ENCODE results near the gene CLK2. TPM values are rescaled to one million over a fixed set of nuclear protein-coding genes. Genes with fewer than 3 reads are reported as not detected.
A peak's percentile ranks its signal among the peaks of the same experiment; 100 is the strongest.

CLK2 gene
- total and polyA plus RNA-seq, 2 donors (not counting 1 experiment from before 2014, with no cell fraction given): 26.8 to 34.0 TPM

DNA sequence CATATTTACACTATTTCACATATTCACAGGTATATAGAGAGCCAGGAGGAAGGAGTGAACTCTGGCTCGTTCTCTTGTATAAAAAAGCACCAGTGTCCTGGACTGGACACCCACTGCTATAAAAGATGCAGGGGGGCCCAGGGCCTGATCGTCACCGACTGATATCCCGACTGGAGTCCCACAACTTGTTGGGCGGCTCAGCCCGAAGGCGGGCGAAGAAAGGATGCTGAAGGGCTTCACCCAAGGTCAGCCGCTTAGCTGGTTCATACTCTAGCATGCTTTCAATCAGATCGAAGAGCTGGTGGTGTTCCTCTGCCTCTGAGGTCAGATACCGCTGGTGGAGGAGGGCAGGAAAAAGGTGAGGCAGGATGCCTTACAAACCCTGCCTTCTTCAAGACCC, 10.2 kb downstream of the CLK2 start:
- Histone ChIP-seq H2AFZ (ENCODE audit: low read length) (no peak overlapping the region), H3K36me3 (ENCODE audit: control insufficient read depth, insufficient read depth, low read length) (peaks cover 20% of the 10 kb centered on the region), H3K9me3 (ENCODE audit: control insufficient read depth, insufficient read depth, low read depth, low read length) (no peaks in the 10 kb centered on the region), H4K20me1 (ENCODE audit: control insufficient read depth, extremely low read depth, insufficient read depth, low read length) (no peaks in the 10 kb centered on the region), H3K27me3 (ENCODE audit: control insufficient read depth, insufficient read depth, low read length) (no peaks in the 10 kb centered on the region), H3K4me2 (ENCODE audit: extremely low read depth, insufficient read depth, low read length) (no peak overlapping the region), H3K4me1 (ENCODE audit: control insufficient read depth, extremely low read depth, insufficient read depth, low read length) (peaks cover 2% of the 10 kb centered on the region), H3K9ac (ENCODE audit: insufficient read depth, low read length) (no peak overlapping the region), H3K4me3 (replicated peaks in 1 of 4; ENCODE audit: control extremely low read depth in 1 of 4, insufficient read depth in 1 of 4, low read depth in 3 of 4, low read length in 4 of 4) (no peak overlapping the region), H3K27ac (ENCODE audit: insufficient read depth, low read length) (no peak overlapping the region), H3K79me2 (ENCODE audit: control insufficient read depth, insufficient read depth, low read length) (peaks cover 18% of the 10 kb centered on the region)
- no peak for DNase-seq (ENCODE audit: low read depth in 2 of 2)
- TF ChIP-seq EZH2 (IDR thresholded peaks at IDR 0.05; ENCODE audit: low read length, missing control alignments): no peak
- TF ChIP-seq, protein P1, sequence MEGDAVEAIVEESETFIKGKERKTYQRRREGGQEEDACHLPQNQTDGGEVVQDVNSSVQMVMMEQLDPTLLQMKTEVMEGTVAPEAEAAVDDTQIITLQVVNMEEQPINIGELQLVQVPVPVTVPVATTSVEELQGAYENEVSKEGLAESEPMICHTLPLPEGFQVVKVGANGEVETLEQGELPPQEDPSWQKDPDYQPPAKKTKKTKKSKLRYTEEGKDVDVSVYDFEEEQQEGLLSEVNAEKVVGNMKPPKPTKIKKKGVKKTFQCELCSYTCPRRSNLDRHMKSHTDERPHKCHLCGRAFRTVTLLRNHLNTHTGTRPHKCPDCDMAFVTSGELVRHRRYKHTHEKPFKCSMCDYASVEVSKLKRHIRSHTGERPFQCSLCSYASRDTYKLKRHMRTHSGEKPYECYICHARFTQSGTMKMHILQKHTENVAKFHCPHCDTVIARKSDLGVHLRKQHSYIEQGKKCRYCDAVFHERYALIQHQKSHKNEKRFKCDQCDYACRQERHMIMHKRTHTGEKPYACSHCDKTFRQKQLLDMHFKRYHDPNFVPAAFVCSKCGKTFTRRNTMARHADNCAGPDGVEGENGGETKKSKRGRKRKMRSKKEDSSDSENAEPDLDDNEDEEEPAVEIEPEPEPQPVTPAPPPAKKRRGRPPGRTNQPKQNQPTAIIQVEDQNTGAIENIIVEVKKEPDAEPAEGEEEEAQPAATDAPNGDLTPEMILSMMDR (conservative IDR thresholded peaks at IDR 0.05 in 1 of 2, IDR thresholded peaks at IDR 0.05 in 1 of 2; ENCODE audit: low read depth in 1 of 2, low read length in 2 of 2): no peak

DNA sequence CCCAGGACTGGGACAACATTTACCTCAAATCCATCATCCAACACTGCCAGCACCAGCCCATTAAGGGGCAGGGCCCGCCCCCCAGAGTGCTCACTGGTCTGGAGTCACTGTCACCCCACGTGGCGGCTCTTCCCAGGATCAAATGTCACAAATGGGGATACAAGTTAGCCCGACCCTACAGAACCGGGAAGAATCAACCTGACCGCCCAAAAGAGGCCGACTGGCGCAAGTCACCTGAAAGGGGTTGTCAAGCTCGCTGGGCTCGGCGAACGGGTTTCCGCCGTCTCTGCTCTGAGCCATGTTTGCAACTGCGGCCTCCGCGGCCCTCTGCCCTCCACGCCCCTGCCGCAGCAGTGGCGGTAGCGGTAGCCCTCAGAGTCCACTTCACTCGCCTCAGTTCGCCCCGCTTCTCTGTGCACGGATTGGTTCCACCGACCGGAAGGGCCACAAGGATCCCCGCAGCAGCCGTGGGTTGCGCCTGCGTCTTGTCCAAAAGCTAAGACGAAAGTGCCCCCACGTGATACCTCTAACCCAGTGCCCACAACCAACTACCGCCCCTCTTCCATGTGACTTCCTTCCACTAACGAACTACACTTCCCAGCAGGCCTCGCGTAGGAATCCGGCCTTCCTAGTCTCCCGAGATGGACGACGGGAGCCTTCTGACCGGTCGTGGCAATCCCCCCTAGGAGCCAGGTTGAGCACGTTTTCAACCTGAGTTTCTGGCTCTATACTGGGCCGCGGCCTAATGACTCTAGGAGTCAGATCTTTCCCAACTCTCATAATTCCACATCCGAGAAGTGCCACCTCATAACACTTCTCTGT, 11.2 kb downstream of the CLK2 start, which contains the start of gene SCAMP3:
SCAMP3 (minus strand) TSS at position 509 of the 822 bp plus-strand sequence; CDS start at position 300, 209 bp downstream.
- Histone ChIP-seq H3K4me1 (ENCODE audit: control insufficient read depth, extremely low read depth, insufficient read depth, low read length) (peaks cover 2% of the 10 kb centered on the region), H4K20me1 (ENCODE audit: control insufficient read depth, extremely low read depth, insufficient read depth, low read length) (no peaks in the 10 kb centered on the region), H2AFZ (ENCODE audit: low read length) (peak within 1 kb of the TSS; percentile 44), H3K36me3 (ENCODE audit: control insufficient read depth, insufficient read depth, low read length) (peaks cover 18% of the 10 kb centered on the region), H3K79me2 (ENCODE audit: control insufficient read depth, insufficient read depth, low read length) (peaks cover 18% of the 10 kb centered on the region), H3K27me3 (ENCODE audit: control insufficient read depth, insufficient read depth, low read length) (no peaks in the 10 kb centered on the region), H3K4me2 (ENCODE audit: extremely low read depth, insufficient read depth, low read length) (peak within 1 kb of the TSS; percentile 94), H3K9me3 (ENCODE audit: control insufficient read depth, insufficient read depth, low read depth, low read length) (no peaks in the 10 kb centered on the region), H3K9ac (ENCODE audit: insufficient read depth, low read length) (peak within 1 kb of the TSS; percentile 69), H3K27ac (ENCODE audit: insufficient read depth, low read length) (peak within 1 kb of the TSS; percentile 68), H3K4me3 (replicated peaks in 1 of 4; ENCODE audit: control extremely low read depth in 1 of 4, insufficient read depth in 1 of 4, low read depth in 3 of 4, low read length in 4 of 4) (peak within 1 kb of the TSS; percentile 73 to 92 (median 74))
- TF ChIP-seq, protein P1 (conservative IDR thresholded peaks at IDR 0.05 in 1 of 2, IDR thresholded peaks at IDR 0.05 in 1 of 2; ENCODE audit: low read depth in 1 of 2, low read length in 2 of 2): no peak
- no peak for TF ChIP-seq EZH2 (IDR thresholded peaks at IDR 0.05; ENCODE audit: low read length, missing control alignments)
- DNase-seq (ENCODE audit: low read depth in 2 of 2): peak; percentile 99

DNA sequence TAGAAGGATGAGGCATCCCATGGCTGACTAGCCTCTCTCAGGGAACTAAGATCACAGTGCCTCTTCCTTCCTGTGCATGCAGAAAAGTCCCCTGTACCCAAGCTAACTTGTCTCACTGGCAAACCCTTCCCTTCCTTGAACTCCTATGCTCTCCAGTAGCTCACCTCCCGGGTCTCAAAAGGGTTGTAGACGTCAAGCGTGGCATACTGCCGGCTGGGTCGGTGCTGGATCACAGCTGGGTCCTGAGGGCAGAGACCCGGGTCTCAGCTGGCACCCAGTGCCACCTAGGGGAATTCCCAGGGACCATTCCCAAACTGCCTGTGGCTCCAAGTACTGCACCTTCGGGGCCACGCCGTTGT, 11.8 kb downstream of the CLK2 start:
- H3K4me1 ChIP-seq (ENCODE audit: control insufficient read depth, extremely low read depth, insufficient read depth, low read length): peaks cover 2% of the 10 kb centered on the region
- no peak overlapping the region for H2AFZ ChIP-seq (ENCODE audit: low read length)
- no peaks in the 10 kb centered on the region for H4K20me1 ChIP-seq (ENCODE audit: control insufficient read depth, extremely low read depth, insufficient read depth, low read length)
- H3K36me3 ChIP-seq (ENCODE audit: control insufficient read depth, insufficient read depth, low read length): peaks cover 18% of the 10 kb centered on the region
- H3K9me3 ChIP-seq (ENCODE audit: control insufficient read depth, insufficient read depth, low read depth, low read length): no peaks in the 10 kb centered on the region
- H3K27ac ChIP-seq (ENCODE audit: insufficient read depth, low read length): peak overlapping the region; percentile 68
- no peaks in the 10 kb centered on the region for H3K27me3 ChIP-seq (ENCODE audit: control insufficient read depth, insufficient read depth, low read length)
- no peak for DNase-seq (ENCODE audit: low read depth in 2 of 2)
- H3K79me2 ChIP-seq (ENCODE audit: control insufficient read depth, insufficient read depth, low read length): peaks cover 18% of the 10 kb centered on the region
- peak overlapping the region; percentile 94 for H3K4me2 ChIP-seq (ENCODE audit: extremely low read depth, insufficient read depth, low read length)
- peak overlapping the region; percentile 73 to 92 (median 74) for H3K4me3 ChIP-seq (replicated peaks in 1 of 4; ENCODE audit: control extremely low read depth in 1 of 4, insufficient read depth in 1 of 4, low read depth in 3 of 4, low read length in 4 of 4)
- H3K9ac ChIP-seq (ENCODE audit: insufficient read depth, low read length): peak overlapping the region; percentile 69
- no peak for TF ChIP-seq EZH2 (IDR thresholded peaks at IDR 0.05; ENCODE audit: low read length, missing control alignments)
- TF ChIP-seq, protein P1 (conservative IDR thresholded peaks at IDR 0.05 in 1 of 2, IDR thresholded peaks at IDR 0.05 in 1 of 2; ENCODE audit: low read depth in 1 of 2, low read length in 2 of 2): no peak

All from fibroblast of lung (primary cell).